Activated CD4-positive, alpha-beta T cell treated with anti-CD3 and anti-CD28 coated beads, Interleukin-2, amount 50 U/mL, for 24 hours (primary cell): ENCODE results near the gene TMEM182.

Source experiments
- DNase-seq, 2 donors: peaks; one replicate each; pipeline ENCODE4 v3.0.0-alpha.2; 2020; ENCODE audit warnings: low read depth in 1 of 2, low spot score in 1 of 2

Gene TMEM182

DNA sequence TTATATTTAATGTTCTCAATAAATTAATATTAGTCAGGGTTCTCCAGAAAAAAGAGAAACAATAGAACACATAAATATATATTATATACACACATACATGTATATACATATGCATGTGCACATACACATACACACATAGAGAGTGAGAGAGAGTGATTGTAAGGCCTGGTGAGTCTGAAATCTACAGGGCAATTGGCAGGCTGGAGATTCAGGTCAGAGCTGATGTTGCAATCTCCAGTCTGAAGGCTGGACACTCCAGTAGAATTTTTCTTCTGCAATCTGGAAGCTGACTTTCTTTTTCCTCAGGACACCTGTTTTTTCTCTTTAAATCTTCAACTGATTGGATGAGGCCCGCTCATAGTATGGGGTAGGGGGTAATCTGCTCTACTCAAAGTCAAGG is 3.2 kb downstream of the TMEM182 start:
- DNase-seq: no peak

DNA sequence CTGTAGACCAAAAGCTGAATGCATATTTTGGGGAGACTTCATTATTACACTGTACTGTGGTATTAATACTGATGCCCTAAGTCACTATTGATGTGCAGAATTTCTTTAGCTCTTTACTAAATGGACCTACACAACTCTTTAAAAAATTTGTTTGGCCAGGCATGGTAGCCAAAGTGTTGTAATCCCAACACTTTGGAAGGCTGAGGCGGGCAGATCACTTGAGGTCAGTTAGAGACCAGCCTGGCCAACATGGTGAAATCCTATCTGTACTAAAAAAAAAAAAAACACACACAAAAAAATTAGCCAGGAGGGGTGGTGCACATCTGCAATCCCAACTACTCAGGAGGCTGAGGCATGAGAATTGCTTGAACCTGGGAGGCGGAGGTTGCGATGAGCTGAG is 6.4 kb downstream of the TMEM182 start:
- DNase-seq: no peak

DNA sequence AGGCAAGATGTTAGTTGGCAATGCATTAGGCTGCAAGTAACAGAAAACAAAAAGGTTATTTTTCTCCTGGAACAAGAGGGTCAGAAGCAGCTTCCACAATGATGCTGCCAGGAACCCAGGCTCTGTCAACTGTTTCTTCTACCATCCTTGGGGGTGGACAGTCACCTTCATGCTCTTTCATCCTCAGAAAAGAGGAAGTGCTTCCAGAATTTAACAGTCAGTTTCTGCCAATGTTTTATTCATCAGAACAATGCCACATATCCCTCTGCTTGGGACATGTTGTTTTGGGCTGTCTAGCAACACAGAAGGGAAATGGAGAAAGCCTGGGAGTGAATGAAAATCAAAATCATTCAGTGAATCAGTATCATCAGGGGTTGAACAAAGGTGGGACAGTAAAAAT is 7.1 kb downstream of the TMEM182 start:
- no peak for DNase-seq

DNA sequence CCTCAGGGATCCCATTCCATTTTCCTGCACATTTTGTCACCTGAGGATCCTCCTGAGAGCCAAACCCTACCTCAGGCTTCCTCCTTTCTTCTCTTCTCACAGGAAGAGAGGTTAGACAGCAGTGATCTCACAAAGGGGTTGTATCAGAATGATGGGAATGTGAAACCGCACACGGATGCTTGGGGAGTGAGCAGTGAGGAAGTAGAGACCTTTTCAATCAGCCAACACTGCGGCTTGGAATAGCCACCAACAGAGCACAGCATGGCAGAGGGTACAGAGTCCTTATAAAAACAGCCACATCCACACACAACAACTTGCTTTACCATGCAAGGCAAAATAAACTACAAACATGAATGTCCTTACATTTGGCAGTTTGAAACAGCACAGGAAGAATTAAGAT is 8.7 kb downstream of the TMEM182 start:
- DNase-seq: no peak

DNA sequence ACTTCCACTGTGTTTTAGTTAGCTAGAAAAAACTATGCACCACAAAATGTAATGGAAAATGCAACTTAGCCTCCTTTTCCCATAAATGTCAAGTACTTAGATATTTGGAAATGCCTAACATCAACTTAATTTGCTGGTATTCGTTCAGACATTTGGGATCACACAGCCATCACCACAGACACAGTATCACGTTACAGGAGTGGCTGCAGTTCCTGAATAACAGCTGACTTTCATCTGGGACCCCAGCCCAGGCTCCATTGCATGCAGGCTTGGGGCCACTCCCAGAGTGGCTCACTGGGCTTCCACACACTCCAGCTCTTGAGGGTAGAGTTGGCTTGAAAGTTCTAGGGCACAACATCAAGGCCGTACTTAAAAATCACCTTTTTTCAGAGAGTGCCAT is 9.3 kb downstream of the TMEM182 start:
- DNase-seq: no peak

DNA sequence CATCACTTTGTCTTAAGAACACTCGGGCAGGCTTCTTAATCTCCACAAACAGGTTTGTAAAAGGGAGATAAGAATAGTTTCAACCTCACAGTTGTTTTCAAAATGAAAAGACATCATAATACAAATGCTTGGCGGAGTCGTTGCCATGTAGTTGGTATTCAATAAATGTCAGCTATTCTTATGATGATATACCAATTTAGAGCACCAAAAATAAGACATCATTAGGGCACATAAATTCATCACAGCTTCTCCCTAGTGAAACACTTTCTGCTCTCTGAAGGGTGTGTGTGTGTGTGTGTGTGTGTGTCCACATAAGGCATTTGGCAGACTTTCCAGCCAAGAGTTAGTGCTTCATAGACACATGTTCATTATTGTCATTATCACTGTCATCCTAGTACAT is 10.8 kb downstream of the TMEM182 start:
- no peak for DNase-seq

DNA sequence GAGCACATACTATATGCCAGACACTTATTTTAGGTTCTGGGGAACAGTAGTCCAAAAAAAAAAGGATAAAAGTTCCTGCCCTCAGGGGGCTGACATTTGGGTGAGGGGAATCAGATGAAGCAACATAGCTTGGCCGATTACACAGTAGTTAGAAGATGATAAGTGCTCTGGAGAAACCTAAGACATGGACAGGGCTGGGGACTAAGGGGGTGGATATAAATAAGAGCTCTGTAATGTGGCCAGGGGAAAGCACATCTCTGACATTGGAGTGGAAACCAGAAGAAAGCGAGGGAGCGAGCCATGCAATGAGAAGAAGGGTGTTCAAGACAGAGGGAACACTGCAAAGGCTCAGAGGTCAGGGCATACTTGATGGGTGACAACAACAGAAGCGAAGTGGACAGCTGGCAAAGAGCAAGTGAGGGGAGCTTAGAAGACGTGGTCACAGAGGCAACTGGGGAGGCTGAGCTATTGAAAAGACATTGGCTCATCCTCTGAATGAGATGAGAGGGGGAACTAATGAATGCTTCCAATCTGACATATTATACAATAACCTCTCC is 11.4 kb downstream of the TMEM182 start:
- DNase-seq: no peak

DNA sequence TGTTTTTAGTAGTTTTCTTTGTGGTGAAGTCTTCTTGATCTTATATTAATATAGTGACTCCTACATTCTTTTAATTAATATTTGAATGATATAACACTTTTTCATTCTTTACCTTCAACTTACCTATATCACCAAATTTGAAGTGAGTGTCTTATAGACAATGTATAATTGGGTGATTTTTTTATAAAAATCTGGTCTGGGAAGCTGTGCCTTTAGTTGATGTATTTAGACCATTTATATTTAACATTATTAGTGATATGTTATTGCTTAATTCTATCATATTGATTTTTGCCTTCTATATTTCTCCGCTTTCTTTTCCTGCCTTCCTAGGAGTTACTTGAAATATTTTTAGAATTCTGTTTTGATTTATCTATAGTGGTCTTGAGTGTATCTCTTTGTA is 16.4 kb downstream of the TMEM182 start:
- no peak for DNase-seq

DNA sequence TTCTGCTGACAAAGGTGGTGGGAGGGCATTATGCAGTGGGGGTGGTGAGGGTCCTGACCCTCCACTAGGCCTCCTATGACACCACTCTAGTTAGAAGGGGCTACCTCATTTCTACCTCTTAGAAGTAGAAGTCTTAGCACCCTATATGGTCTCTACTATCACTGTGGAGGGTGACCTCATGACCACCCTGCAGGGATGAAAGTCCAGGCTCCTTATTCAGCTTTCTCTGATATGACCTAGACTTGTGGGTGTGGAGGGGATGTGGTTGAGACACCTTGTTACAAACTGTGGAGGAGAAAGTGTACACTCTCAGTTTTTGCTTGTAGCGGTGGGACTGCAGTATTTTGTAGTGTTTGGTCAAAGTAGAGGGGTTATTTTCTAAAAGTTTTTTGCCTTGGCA is 18.6 kb downstream of the TMEM182 start:
- no peak for DNase-seq

DNA sequence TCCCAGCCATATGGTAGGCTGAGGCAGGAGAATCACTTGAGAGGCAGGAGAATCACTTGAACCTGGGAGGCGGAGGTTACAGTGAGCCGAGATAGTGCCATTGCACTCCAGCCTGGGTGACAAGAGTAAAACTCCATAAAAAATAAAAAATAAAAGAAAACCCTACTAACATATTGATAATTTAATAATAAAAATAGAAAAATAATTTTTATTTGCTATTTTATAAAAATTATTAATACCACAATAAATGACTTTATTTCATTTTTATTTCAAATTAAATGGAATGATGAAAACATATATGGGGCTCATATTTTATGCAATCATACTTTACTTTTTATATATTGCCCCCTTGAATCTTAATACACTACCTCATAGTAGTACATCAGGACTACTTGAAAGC is 20.4 kb downstream of the TMEM182 start:
- DNase-seq: no peak

DNA sequence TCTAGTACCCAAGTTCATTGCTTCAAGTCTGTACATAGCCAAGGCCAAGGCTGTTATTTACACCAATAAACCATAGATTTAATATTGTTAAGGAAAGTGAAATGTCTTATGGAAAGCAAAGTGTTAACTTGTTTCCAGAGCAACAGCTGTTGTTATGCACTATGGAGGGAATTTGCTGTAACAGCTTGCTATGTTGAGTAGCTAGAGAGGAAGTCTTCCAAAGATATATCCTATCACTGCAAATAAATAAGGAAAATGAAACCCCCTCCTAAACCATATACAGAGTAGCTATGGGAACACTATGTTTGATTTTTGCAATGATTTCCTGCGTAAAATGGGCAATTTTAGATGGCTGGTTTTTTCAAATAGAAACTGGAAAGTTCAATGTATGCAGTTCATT is 21.1 kb downstream of the TMEM182 start:
- DNase-seq: no peak

DNA sequence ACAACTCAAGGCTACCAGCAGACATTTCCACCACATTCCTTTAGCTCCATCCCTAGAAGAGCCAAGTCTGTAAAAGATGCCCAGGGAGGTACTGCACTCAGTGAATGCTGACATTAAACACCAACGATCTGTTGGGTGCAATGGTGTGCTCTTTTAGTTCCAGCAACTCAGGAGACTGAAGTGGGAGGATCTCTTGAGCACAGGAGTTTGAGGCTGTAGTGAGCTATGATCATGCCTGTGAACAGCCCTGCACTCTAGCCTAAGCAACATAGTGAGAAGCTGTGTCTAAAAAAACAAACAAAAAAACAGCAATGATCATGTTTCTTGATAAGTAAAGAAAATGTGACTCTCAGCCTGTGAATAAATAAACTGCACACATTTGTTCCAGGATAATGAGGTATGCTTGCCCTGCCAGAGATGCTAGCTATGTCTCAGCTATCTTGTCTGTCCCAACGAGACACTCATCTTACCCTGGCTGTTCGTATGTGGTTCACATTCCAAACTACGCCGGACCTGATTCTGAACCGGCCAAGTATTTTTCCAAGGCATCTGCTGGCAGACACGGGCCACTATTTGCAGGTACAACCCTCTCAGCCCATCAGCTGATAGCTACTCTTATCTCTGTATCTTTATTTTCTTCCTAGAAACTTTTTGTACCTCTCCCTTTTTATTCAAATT is 21.8 kb downstream of the TMEM182 start:
- no peak for DNase-seq

DNA sequence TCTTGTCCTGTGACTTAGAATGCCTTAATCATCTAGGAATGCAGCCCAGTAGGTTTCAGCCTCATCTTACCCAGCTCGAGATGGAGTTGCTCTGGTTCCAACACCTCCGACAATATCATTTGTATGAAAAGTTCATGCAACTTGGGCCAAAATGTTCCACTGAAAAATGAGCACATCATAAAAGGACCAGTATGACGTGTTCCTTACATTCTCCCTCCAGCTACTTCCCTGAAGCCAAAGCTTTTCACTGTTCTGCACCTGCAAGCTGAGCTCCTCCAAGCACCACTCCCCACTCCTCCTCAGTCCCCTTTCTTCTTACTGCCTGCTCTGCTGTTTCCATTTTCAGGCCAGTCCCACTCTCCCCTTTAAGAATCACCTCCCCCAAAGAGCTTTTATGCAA is 23.1 kb downstream of the TMEM182 start:
- DNase-seq: no peak

DNA sequence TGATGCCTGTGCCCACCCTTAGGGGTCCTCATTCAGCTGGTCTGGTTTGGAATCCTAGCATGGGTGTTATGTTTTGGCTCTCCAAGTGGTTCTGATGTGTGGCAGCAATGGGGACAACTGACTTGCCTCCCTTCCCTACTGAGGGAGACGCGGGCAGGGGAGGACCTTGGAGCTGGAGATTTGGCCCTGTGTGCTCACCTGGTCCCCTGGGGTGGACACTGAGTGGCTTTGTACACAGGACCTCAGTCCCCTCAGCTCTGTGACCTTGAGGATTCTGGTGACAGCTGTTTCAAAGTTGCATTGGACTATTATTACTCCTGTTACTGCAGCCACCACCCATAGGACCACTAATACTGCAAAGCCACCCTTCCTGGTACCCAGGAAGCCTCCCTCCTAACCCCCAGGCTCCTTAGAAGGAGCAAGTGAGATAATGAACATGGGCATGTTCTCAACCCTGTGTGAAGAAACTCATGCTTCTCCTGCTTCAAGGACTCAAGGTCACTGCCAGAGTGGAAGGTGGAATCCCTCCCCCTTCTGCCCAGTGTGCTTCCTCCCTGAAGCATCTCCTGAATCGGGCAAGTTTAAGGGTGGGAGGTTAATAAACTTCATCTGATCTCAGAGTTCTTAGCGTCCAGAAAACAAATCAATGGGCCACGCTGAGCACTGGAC is 26.5 kb downstream of the TMEM182 start:
- no peak for DNase-seq

DNA sequence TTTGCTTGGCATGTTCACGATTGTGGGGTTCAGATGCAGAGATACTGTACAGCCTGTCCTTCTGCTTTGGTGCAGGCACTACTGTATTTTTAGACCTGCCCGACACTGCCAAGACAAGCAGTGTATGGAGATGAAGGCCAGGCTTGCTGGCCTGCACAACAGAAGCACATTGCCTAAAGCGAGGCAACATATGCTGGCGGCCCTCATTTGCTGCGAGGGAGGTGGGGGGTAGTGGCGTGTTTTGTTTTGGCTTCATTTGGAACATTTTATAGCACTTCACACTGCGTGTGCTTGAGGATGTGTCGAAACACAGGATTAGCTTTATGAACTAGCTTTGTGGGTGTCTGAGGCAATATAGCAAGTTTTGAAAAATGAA is 27.0 kb downstream of the TMEM182 start:
- no peak for DNase-seq

DNA sequence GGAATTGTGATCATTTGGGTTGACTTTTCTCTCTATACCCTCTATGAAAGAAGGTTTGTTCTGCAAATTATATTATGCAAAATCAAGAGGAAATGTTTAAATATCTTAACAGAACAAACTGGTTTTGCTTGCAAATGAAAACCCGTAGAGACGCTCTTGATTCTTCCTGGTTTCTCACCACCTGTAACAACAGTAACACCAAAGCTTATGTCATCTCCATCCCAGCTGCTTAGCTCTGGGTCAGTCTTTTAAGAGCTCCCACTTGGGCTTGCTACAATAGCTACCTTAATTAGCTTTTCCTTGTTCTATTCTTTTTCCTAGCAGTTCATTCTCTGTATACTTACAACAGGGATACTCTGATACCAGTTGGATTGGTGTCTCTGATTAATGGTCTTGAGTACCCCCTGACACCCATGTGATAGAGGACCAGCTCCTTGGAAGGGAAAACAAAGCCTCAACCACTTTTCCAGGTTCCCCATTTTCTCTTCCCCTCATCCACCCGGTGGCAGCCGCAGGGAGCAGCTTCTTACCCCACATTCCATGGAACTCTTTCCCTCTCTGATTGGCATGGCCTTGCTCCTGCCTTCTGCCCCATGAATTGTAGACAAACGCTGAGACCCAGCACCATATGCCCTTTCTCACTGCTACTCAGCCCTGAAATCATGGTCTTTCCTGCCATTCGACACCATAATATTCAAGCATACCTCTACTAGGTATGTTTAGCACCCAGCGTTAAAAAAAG is 27.7 kb downstream of the TMEM182 start:
- DNase-seq: no peak

DNA sequence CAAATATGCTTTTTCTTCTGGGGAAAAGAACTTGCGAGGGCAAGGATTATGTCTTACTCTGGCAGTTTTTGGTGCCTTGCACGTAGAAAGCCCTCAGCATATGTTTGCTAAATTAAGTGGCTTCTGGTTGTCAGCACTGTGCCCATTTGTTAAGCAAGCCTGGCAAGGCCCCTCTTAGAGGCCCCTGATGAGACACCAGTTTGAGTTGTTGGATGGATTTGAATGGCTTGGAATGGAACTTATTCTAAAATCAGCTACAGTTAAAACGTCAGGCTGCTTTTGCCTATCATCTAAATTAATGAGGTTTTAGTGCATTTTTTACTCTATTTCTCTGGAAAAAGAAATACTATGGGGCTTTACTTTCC is 28.2 kb downstream of the TMEM182 start:
- no peak for DNase-seq

DNA sequence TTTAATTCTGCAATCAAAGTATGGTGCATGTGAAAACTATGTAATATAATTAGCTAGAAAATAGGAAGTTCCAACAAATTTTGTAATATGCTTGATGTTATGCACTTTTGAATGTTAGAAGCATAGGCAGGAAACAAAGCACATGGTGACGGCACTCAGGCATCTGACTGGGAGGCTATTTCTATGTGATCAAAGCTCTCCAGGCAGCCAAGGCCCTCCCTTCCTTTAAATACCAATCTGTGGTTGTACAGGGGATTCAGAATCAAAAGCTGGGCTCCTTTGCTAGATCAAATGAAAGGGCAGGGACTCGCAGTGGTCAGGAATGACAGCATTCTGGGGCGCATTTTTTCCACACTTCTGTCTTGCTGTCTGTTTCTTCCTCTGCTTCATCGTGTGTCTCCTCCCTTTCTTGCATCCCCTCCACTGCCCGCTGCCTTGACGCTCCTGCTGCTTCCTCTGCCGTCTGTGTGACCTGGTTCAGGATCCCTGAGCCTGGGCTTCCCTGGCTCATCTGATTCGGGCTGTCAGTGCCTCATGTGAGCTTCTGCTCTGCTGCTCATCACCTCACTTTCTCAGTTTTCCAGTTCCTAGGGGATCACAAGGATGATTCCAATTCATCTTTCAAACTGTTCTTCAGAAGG is 30.9 kb downstream of the TMEM182 start:
- no peak for DNase-seq

DNA sequence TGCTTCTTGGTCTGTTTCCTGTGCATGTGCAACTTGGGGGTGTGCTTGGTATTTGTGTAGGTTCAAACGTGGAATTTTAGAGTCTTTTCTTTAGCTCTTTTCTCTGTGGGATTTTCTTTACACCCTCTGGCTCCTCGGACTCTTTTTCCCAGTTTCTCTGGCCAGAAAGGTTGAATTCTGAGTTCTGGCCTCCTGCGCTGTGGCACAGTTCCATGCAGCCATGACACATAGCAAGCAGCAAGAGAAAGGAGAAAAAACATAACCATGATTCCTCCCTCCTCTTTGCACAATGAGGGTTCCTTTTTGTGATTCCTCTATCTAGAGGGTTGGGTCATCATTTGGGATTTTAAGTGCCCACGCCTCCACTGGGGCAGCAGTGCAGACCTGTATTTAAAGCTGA is 33.8 kb downstream of the TMEM182 start:
- no peak for DNase-seq

DNA sequence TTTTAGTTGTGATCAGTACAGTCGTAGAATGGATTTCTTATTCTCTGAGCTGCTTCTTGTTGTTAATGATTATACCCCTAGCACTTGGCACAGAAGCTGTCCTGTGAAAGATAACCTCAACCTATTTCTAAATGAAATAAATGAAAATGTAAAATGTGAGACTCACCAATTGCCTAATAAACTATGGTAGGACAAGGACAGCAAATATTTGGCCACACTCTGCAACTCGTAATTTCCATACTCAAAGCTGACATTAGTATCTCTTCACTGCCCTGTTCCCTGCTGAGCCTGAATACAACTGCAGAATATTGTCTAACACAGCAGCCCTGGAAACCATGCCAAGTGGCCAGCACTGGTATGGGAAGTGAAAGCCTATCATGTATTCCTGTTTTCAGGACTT is 34.5 kb downstream of the TMEM182 start:
- no peak for DNase-seq

DNA sequence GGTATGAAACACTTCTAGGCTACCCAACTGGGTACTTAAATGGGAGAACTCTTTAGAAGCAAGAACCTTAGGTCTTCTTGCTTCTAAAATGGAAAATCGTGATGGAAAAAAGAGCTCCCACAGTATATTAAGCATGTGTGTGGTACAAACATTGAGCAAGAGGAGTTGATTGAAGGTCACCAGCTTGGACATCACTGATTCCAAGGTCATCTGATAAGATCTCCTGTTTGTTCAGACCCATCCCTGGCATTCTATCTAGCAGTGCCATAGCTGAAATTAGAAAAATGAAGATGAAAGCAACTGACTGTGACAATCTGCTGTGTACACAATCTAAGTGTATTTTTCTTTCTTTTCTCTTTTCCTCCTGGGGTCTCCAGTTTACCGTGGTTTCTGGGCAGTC is 35.7 kb downstream of the TMEM182 start:
- no peak for DNase-seq

DNA sequence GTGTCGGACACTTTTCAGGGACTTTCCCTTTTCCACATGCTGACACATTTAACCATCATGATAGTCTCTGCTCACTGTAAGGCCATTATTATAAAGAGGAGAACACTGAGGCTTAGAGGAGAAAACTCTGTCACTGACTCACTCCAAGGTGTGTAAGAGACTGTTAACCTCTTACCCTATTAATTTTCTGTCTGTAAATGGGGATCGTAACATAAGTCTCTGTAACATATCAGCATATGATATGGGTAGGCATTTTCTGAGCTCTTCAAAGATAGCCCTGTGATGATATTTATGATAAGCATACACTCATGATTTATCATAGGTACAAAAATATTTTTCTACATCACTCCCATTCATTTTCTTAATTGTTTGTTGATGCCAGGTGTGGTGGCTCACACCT is 36.4 kb downstream of the TMEM182 start:
- DNase-seq: no peak
